GM12864 (cell line): Measurements from ENCODE around the gene LDLRAD1.

ENCODE experiments used
- DNase-seq: peaks from one replicate; pipeline ENCODE4 v3.0.0-alpha.2; 2011; ENCODE audit warnings: low read depth
- H3K4me3 ChIP-seq: 2 replicates; pipeline ENCODE4 v1.5.1; 2011; ENCODE audit warnings: mild to moderate bottlenecking, low read depth, low read length, control low read depth
- CTCF ChIP-seq: IDR thresholded peaks from 2 replicates; pipeline ENCODE4 v1.5.1; 2011; ENCODE audit warnings: low read depth, mild to moderate bottlenecking, moderate library complexity, low read length, control low read depth, inconsistent platforms; ENCODE audit errors: missing control alignments

Gene LDLRAD1

GRCh38 chr1:54014009-54014629, 3.9 kb downstream of the LDLRAD1 start:
- no peak overlapping the region for H3K4me3 ChIP-seq
- DNase-seq, result no peak
- TF ChIP-seq CTCF, result no peak

- H3K4me3 ChIP-seq, result no peak overlapping the region
- DNase-seq, result no peak
- TF ChIP-seq CTCF, result no peak
These were observed 4.5 kb downstream of the LDLRAD1 start for GRCh38 chr1:54013393-54014008.

- TF ChIP-seq CTCF, result no peak
- no peak for DNase-seq
- no peak overlapping the region for H3K4me3 ChIP-seq
These were observed 5.1 kb downstream of the LDLRAD1 start for GRCh38 chr1:54012863-54013262.

- H3K4me3 ChIP-seq, result no peak overlapping the region
- DNase-seq, result no peak
- TF ChIP-seq CTCF, result no peak
These were observed 6.0 kb downstream of the LDLRAD1 start for GRCh38 chr1:54012008-54012325.

GRCh38 chr1:54011316-54012007, 6.5 kb downstream of the LDLRAD1 start:
- no peak for DNase-seq
- TF ChIP-seq CTCF, result no peak
- no peak overlapping the region for H3K4me3 ChIP-seq

- no peak for DNase-seq
- H3K4me3 ChIP-seq, result no peak overlapping the region
- TF ChIP-seq CTCF, result no peak
These were observed 7.4 kb downstream of the LDLRAD1 start for GRCh38 chr1:54010415-54011117.
